ENCODE data around the gene ATPAF2. TPM values are rescaled to one million over a fixed set of nuclear protein-coding genes. Genes with fewer than 3 reads are reported as not detected.

The ATPAF2 gene
- total RNA-seq, 3 donors from 2014 or later (not counting 1 experiment from before 2014, with no cell fraction given) = 31.4 to 43.4 (median 41.5) TPM

DNA sequence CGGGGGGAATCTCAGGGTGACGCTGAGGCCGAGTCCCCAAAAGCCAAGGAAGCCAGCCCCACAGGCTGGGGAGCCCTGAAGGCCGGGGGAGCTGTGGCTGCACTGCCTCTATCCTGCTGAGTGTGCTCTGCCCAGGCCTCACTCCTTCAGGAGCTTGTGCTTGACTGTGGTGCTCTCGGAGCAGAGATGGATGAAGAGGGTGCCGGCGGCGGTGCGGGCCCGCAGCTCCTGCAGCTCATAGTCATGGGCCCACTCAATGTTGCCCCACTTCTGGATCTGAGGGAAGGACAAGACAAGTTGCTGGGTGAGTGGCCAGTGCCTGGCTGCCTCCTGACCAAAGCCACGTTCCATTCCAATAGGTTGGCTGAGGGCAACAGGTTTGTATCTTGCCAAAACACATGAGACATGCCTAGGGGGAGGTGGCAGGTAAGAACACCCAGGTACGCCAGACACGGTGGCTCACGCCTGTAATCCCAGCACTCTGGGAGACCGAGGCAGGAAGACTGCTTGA, 20.5 kb downstream of the ATPAF2 start:
- ATAC-seq = no peak
- Histone ChIP-seq H3K36me3 (ENCODE audit: control insufficient read depth, insufficient read depth, low read length) (peaks cover 32% of the 10 kb centered on the region), H3K27ac (ENCODE audit: low read length) (no peak overlapping the region), H3K27me3 (ENCODE audit: control insufficient read depth, insufficient read depth, low read length) (no peaks in the 10 kb centered on the region), H3K4me3 (ENCODE audit: low read length) (no peak overlapping the region), H3K4me1 (ENCODE audit: control insufficient read depth, insufficient read depth, low read length) (no peaks in the 10 kb centered on the region), H3K9me3 (ENCODE audit: control insufficient read depth, insufficient read depth, low read length) (no peaks in the 10 kb centered on the region)
- H3K27ac Mint-ChIP-seq = no peak overlapping the region
- intact Hi-C loops (cut with micrococcal nuclease) = no loop called here
- H3K4me3 Mint-ChIP-seq = no peak overlapping the region
- no peaks in the 10 kb centered on the region for H3K9me3 Mint-ChIP-seq
- peaks cover 5% of the 10 kb centered on the region for H3K36me3 Mint-ChIP-seq
- TF ChIP-seq, protein P1, sequence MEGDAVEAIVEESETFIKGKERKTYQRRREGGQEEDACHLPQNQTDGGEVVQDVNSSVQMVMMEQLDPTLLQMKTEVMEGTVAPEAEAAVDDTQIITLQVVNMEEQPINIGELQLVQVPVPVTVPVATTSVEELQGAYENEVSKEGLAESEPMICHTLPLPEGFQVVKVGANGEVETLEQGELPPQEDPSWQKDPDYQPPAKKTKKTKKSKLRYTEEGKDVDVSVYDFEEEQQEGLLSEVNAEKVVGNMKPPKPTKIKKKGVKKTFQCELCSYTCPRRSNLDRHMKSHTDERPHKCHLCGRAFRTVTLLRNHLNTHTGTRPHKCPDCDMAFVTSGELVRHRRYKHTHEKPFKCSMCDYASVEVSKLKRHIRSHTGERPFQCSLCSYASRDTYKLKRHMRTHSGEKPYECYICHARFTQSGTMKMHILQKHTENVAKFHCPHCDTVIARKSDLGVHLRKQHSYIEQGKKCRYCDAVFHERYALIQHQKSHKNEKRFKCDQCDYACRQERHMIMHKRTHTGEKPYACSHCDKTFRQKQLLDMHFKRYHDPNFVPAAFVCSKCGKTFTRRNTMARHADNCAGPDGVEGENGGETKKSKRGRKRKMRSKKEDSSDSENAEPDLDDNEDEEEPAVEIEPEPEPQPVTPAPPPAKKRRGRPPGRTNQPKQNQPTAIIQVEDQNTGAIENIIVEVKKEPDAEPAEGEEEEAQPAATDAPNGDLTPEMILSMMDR (IDR thresholded peaks at IDR 0.05) = no peak
- no peaks in the 10 kb centered on the region for H3K27me3 Mint-ChIP-seq (ENCODE audit: low read depth in 2 of 2)
- H3K4me1 Mint-ChIP-seq = no peaks in the 10 kb centered on the region
- 97% methylated on average over 15 of the region's 15 CpGs for WGBS (ENCODE audit: insufficient coverage)
- DNase-seq = no peak

DNA sequence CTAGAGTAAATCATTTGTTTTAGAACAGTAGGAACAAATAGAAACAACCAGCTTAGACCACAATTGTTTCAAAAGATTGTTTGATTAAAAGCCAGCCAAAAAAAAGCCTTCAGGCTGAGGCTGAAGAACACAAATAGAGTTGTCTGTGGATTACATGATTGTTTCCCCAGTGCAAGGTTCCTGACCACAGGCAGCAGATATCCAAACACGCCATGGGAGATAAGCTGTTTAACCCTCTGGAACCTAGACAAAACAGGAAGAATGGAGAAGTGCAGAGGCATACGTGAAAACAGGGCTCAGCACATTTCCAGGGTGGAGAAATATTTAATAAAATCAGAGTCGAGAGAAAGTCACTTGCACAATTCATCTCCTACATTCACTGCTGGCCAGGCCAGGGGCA, 21.0 kb downstream of the ATPAF2 start:
- Mint-ChIP-seq H3K4me1 (no peaks in the 10 kb centered on the region), H3K27ac (no peak overlapping the region), H3K9me3 (no peaks in the 10 kb centered on the region), H3K36me3 (peaks cover 5% of the 10 kb centered on the region), H3K4me3 (no peak overlapping the region), H3K27me3 (ENCODE audit: low read depth in 2 of 2) (no peaks in the 10 kb centered on the region)
- TF ChIP-seq, protein P1 (IDR thresholded peaks at IDR 0.05) = no peak
- 78% methylated on average over 3 of the region's 3 CpGs for WGBS (ENCODE audit: insufficient coverage)
- DNase-seq (no peak), ATAC-seq (no peak)
- H3K9me3 ChIP-seq (ENCODE audit: control insufficient read depth, insufficient read depth, low read length) = no peaks in the 10 kb centered on the region
- H3K4me3 ChIP-seq (ENCODE audit: low read length) = no peak overlapping the region
- intact Hi-C loops (cut with micrococcal nuclease) = no loop called here
- H3K27me3 ChIP-seq (ENCODE audit: control insufficient read depth, insufficient read depth, low read length) = no peaks in the 10 kb centered on the region
- no peaks in the 10 kb centered on the region for H3K4me1 ChIP-seq (ENCODE audit: control insufficient read depth, insufficient read depth, low read length)
- H3K36me3 ChIP-seq (ENCODE audit: control insufficient read depth, insufficient read depth, low read length) = peaks cover 33% of the 10 kb centered on the region
- no peak overlapping the region for H3K27ac ChIP-seq (ENCODE audit: low read length)

DNA sequence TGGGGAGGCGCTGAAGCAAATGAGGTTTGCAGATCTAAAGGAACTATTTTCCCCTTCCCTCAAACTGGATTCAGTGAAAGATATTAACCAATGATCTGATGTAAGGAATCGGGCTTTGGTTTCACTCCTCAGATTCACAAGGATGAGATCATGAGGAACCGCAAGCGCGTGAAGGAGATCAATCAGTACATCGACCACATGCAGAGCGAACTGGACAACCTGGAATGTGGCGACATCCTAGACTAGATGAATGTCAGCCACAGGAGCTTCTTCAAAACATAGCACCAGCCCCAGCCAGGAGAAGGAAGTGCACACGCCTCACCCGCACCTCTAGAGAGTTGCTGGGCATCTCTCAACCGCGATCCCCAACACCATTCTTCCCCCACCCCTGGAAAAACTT, 22.5 kb downstream of the ATPAF2 start:
- 95% methylated on average over 10 of the region's 12 CpGs for WGBS (ENCODE audit: insufficient coverage)
- Histone ChIP-seq H3K27ac (ENCODE audit: low read length) (no peak overlapping the region), H3K4me1 (ENCODE audit: control insufficient read depth, insufficient read depth, low read length) (no peaks in the 10 kb centered on the region), H3K9me3 (ENCODE audit: control insufficient read depth, insufficient read depth, low read length) (no peaks in the 10 kb centered on the region), H3K4me3 (ENCODE audit: low read length) (no peak overlapping the region), H3K27me3 (ENCODE audit: control insufficient read depth, insufficient read depth, low read length) (no peaks in the 10 kb centered on the region), H3K36me3 (ENCODE audit: control insufficient read depth, insufficient read depth, low read length) (peaks cover 31% of the 10 kb centered on the region)
- Mint-ChIP-seq H3K9me3 (no peaks in the 10 kb centered on the region), H3K27me3 (ENCODE audit: low read depth in 2 of 2) (no peaks in the 10 kb centered on the region), H3K4me3 (no peak overlapping the region), H3K27ac (no peak overlapping the region), H3K36me3 (peaks cover 5% of the 10 kb centered on the region), H3K4me1 (no peaks in the 10 kb centered on the region)
- no peak for DNase-seq
- intact Hi-C loops (cut with micrococcal nuclease) = no loop called here
- no peak for ATAC-seq
- TF ChIP-seq, protein P1 (IDR thresholded peaks at IDR 0.05) = no peak

DNA sequence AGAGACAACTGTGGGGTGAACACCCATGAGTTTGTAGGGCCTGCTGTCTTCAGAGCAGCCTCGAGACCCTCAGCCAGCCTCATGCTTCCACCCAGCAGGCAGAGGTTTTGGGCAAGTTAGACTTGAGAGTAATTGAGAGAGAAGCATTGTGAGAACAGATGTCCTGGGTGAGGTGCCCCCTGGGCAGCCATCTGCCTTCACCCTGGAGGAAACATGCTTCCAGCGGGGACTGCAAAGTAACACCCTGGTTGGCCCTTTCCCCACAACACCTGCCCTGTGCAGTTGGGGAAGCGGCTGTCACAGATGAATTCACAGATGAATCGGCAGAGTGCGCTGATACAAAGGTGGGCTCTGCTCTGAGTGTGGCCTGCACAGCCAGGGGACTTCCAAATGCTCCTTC, 23.4 kb downstream of the ATPAF2 start:
- no peaks in the 10 kb centered on the region for H3K27me3 Mint-ChIP-seq (ENCODE audit: low read depth in 2 of 2)
- 87% methylated on average over 5 of the region's 5 CpGs for WGBS (ENCODE audit: insufficient coverage)
- Histone ChIP-seq H3K4me1 (ENCODE audit: control insufficient read depth, insufficient read depth, low read length) (no peaks in the 10 kb centered on the region), H3K27ac (ENCODE audit: low read length) (no peak overlapping the region), H3K9me3 (ENCODE audit: control insufficient read depth, insufficient read depth, low read length) (no peaks in the 10 kb centered on the region), H3K27me3 (ENCODE audit: control insufficient read depth, insufficient read depth, low read length) (no peaks in the 10 kb centered on the region), H3K4me3 (ENCODE audit: low read length) (no peak overlapping the region), H3K36me3 (ENCODE audit: control insufficient read depth, insufficient read depth, low read length) (peaks cover 24% of the 10 kb centered on the region)
- TF ChIP-seq, protein P1 (IDR thresholded peaks at IDR 0.05) = no peak
- H3K27ac Mint-ChIP-seq = no peak overlapping the region
- intact Hi-C loops (cut with micrococcal nuclease) = no loop called here
- no peak overlapping the region for H3K4me3 Mint-ChIP-seq
- no peaks in the 10 kb centered on the region for H3K4me1 Mint-ChIP-seq
- ATAC-seq = no peak
- H3K9me3 Mint-ChIP-seq = no peaks in the 10 kb centered on the region
- peaks cover 5% of the 10 kb centered on the region for H3K36me3 Mint-ChIP-seq
- DNase-seq = no peak

Measured in natural killer cell (primary cell).